Trophoblast cell (in vitro differentiated cells and primary cell): ENCODE data around the gene PRSS12.
"Not testable (repeated sequence)": the region's sequence is repeated elsewhere in the genome, so short reads cannot be mapped to it uniquely, and the experiment has no call there.

Source experiments
- DNase-seq, 2 donors: peaks; one replicate each; pipeline ENCODE4 v3.0.0-alpha.2; 2016
- H2AFZ ChIP-seq: 2 replicates; pipeline ENCODE4 v1.6.1; 2013; ENCODE audit warnings: low read length, moderate library complexity, mild to moderate bottlenecking; ENCODE audit not compliant: insufficient read depth, poor library complexity
- H2AK5ac ChIP-seq: 2 replicates; pipeline ENCODE4 v1.6.1; 2013; ENCODE audit warnings: mild to moderate bottlenecking, low read length
- H2BK120ac ChIP-seq: 2 replicates; pipeline ENCODE4 v1.6.1; 2013; ENCODE audit warnings: low read length, mild to moderate bottlenecking, moderate library complexity; ENCODE audit not compliant: insufficient read depth, poor library complexity
- H2BK12ac ChIP-seq: 2 replicates; pipeline ENCODE4 v1.6.1; 2013; ENCODE audit warnings: mild to moderate bottlenecking, low read length, moderate library complexity
- H2BK5ac ChIP-seq: 2 replicates; pipeline ENCODE4 v1.6.1; 2013; ENCODE audit warnings: low read length, low read depth, moderate library complexity, mild to moderate bottlenecking; ENCODE audit not compliant: poor library complexity
- H3K14ac ChIP-seq: 2 replicates; pipeline ENCODE4 v1.6.1; 2013; ENCODE audit warnings: mild to moderate bottlenecking, low read length
- H3K18ac ChIP-seq: 2 replicates; pipeline ENCODE4 v1.6.1; 2013; ENCODE audit warnings: mild to moderate bottlenecking, low read length
- H3K23ac ChIP-seq: 2 replicates; pipeline ENCODE4 v1.6.1; 2013; ENCODE audit warnings: low read length
- H3K27ac ChIP-seq: 2 replicates; pipeline ENCODE4 v1.5.1; 2013; ENCODE audit warnings: low read depth, mild to moderate bottlenecking, inconsistent platforms, low read length, moderate library complexity
- H3K27me3 ChIP-seq: 2 replicates; pipeline ENCODE4 v1.6.1; 2013; ENCODE audit warnings: inconsistent platforms, mild to moderate bottlenecking, low read length, moderate library complexity; ENCODE audit not compliant: insufficient read depth
- H3K36me3 ChIP-seq, 2 experiments: 1 replicate in 1 of 2; 2 replicates in 1 of 2; pipeline ENCODE4 v1.6.1; 2013; ENCODE audit warnings: low read length in 2 of 2, mild to moderate bottlenecking in 2 of 2, moderate library complexity in 1 of 2; ENCODE audit not compliant: insufficient read depth in 2 of 2, control insufficient read depth in 1 of 2
- H3K4ac ChIP-seq: 2 replicates; pipeline ENCODE4 v1.6.1; 2013; ENCODE audit warnings: low read depth, mild to moderate bottlenecking, low read length, moderate library complexity
- H3K4me1 ChIP-seq, 2 experiments: 1 replicate in 1 of 2; 2 replicates in 1 of 2; pipeline ENCODE4 v1.6.1; 2013; ENCODE audit warnings: low read length in 2 of 2, mild to moderate bottlenecking in 2 of 2, moderate library complexity in 1 of 2; ENCODE audit not compliant: insufficient read depth in 2 of 2, control insufficient read depth in 1 of 2
- H3K4me2 ChIP-seq: 2 replicates; pipeline ENCODE4 v1.6.1; 2013; ENCODE audit warnings: inconsistent platforms, mild to moderate bottlenecking, low read length, moderate library complexity
- H3K4me3 ChIP-seq: 2 replicates; pipeline ENCODE4 v1.5.1; 2013; ENCODE audit warnings: mild to moderate bottlenecking, low read depth, low read length, inconsistent platforms
- H3K79me1 ChIP-seq: one replicate; pipeline ENCODE4 v1.6.1; 2013; ENCODE audit warnings: low read length
- H3K79me2 ChIP-seq: 2 replicates; pipeline ENCODE4 v1.6.1; 2013; ENCODE audit warnings: low read length, mild to moderate bottlenecking; ENCODE audit not compliant: control insufficient read depth, insufficient read depth, poor library complexity
- H3K9ac ChIP-seq: 2 replicates; pipeline ENCODE4 v1.6.1; 2013; ENCODE audit warnings: mild to moderate bottlenecking, low read length
- H3K9me3 ChIP-seq: 2 replicates; pipeline ENCODE4 v1.6.1; 2013; ENCODE audit warnings: low read depth, mild to moderate bottlenecking, control low read depth, inconsistent platforms, low read length; ENCODE audit not compliant: insufficient read depth
- H4K12ac ChIP-seq: 2 replicates; pipeline ENCODE4 v1.6.1; 2013; ENCODE audit warnings: low read depth, mild to moderate bottlenecking, low read length, moderate library complexity
- H4K8ac ChIP-seq: 2 replicates; pipeline ENCODE4 v1.6.1; 2013; ENCODE audit warnings: low read depth, mild to moderate bottlenecking, low read length, moderate library complexity
- H4K91ac ChIP-seq: one replicate; pipeline ENCODE4 v1.6.1; 2013; ENCODE audit warnings: low read depth, mild to moderate bottlenecking, low read length, moderate library complexity
- WGBS: extraction: QIAGEN DNeasy Blood & Tissue Kit; methylation state at CpG from one replicate; pipeline ENCODE4 v1.1.7; 2013; ENCODE audit warnings: missing lambda C conversion rate; ENCODE audit not compliant: insufficient read length, insufficient coverage; ENCODE audit errors: extremely low coverage; 5-methylcytosine and 5-hydroxymethylcytosine counted together

PRSS12 gene

DNA sequence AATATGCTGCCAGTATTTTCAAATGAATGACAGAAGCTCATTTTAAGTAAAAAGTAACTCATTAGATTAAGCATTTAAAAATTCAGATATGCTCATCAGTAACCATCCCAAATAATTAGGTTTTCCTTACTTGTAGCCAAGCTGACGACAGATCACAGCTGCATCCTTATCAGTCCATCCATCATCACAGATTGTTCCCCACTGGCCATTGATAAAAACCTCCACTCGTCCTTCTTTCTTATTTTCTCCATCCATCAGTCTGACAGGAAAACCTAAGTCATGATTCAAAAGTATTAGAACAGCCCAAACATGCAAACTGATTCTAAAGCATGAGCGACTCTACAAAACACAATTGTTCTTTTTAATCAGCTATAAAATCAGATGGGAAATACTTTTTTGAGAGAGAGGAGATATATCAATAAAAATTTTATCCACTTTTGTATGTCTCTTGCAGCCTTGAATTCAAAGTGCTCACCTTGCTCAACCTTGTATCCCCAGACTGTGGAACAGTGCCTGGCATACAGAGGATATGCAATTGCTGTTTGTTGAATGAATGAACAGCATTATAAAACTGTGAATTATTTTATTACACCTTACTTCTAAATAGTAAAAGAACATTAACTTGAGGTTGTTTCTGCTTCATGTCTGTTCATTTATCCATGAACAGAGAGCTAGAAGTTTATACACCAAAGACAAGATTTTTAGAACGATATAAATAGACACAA lies 44.3 kb downstream of the PRSS12 start:
- Histone ChIP-seq H3K18ac (no peak overlapping the region), H2BK5ac (no peak overlapping the region), H3K23ac (no peak overlapping the region), H4K91ac (no peak overlapping the region), H2AFZ (no peak overlapping the region), H2BK120ac (no peak overlapping the region), H3K36me3 (peaks cover 7 to 16% of the 10 kb centered on the region in 2 experiments), H3K27ac (no peak overlapping the region), H3K9me3 (peaks cover 2% of the 10 kb centered on the region), H2BK12ac (no peak overlapping the region), H4K12ac (no peak overlapping the region), H3K27me3 (no peaks in the 10 kb centered on the region), H3K4me1 (no peaks in the 10 kb centered on the region), H3K4me3 (no peak overlapping the region), H4K8ac (no peak overlapping the region), H3K79me2 (no peaks in the 10 kb centered on the region), H3K4me2 (no peak overlapping the region), H3K79me1 (no peaks in the 10 kb centered on the region), H3K9ac (no peak overlapping the region), H3K4ac (no peak overlapping the region), H2AK5ac (no peak overlapping the region), H3K14ac (no peak overlapping the region)
- no peak for DNase-seq
- no CpG with 5 or more reads among the region's 4 CpGs for WGBS

GRCh38 chr4:118307643-118308042 lies 45.2 kb downstream of the PRSS12 start:
- H3K36me3 ChIP-seq = peaks cover 4 to 11% of the 10 kb centered on the region in 2 experiments
- H3K9me3 ChIP-seq = peaks cover 2% of the 10 kb centered on the region
- H4K91ac ChIP-seq = no peak overlapping the region
- H3K79me2 ChIP-seq = no peaks in the 10 kb centered on the region
- H4K8ac ChIP-seq = no peak overlapping the region
- no peaks in the 10 kb centered on the region for H3K4me1 ChIP-seq
- no peak overlapping the region for H3K23ac ChIP-seq
- no peak overlapping the region for H2BK5ac ChIP-seq
- H4K12ac ChIP-seq = no peak overlapping the region
- H3K14ac ChIP-seq = no peak overlapping the region
- no peak overlapping the region for H3K27ac ChIP-seq
- H3K79me1 ChIP-seq = no peaks in the 10 kb centered on the region
- no peak overlapping the region for H3K9ac ChIP-seq
- H2AK5ac ChIP-seq = no peak overlapping the region
- H2AFZ ChIP-seq = no peak overlapping the region
- no peak overlapping the region for H3K18ac ChIP-seq
- DNase-seq = no peak
- H2BK12ac ChIP-seq = no peak overlapping the region
- no peak overlapping the region for H3K4me3 ChIP-seq
- no CpG with 5 or more reads among the region's 2 CpGs for WGBS
- H2BK120ac ChIP-seq = no peak overlapping the region
- no peak overlapping the region for H3K4ac ChIP-seq
- H3K4me2 ChIP-seq = no peak overlapping the region
- H3K27me3 ChIP-seq = no peaks in the 10 kb centered on the region

DNA sequence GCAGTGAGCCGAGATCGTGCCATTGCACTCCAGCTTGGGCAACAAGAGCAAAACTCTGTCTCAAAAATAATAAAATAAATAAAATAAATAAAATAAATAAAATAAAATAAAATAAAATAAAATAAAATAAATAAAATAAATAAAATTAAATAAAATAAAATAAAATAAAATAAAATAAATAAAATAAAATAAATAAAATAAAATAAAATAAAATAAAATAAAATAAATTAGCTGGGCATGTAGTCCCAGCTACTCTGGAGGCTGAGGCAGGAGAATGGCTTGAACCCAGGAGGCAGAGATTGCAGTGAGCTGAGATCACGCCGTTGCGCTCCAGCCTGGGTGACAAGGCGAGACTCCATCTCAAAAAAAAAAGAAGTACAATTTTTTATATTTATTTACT lies 53.2 kb downstream of the PRSS12 start:
- H3K27ac ChIP-seq, H2BK5ac ChIP-seq, H3K79me2 ChIP-seq, H2AK5ac ChIP-seq, H3K4ac ChIP-seq, H3K18ac ChIP-seq, H3K79me1 ChIP-seq, H3K23ac ChIP-seq, H3K9me3 ChIP-seq, H3K27me3 ChIP-seq, H3K4me3 ChIP-seq, H4K8ac ChIP-seq, H2BK120ac ChIP-seq, H3K9ac ChIP-seq, DNase-seq, H2AFZ ChIP-seq, H3K4me1 ChIP-seq, H2BK12ac ChIP-seq, H4K12ac ChIP-seq, H3K4me2 ChIP-seq, H3K14ac ChIP-seq, H4K91ac ChIP-seq: not testable (repeated sequence)
- no CpG with 5 or more reads among the region's 6 CpGs for whole genome bisulfite sequencing
- H3K36me3 ChIP-seq = peaks cover 9 to 17% of the 10 kb centered on the region in 2 experiments

DNA sequence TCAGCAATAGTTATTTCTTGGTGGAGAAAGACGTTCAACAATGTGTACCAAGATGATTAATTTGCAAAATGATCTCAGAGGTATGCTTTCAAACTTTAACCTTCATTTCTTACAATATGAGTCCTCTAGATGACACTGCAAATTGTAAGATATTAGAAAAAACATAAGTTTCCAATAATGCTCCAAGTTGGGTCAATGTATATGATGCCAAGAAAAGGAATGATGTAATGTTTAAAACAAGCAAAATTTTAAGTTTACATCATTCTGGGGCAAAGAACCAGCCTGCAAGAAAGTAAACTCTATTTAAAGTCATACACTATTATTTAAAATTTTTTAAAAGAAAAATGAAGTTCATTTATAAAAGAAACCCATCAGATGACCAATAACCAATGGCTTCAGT lies 56.1 kb downstream of the PRSS12 start:
- Histone ChIP-seq H2BK120ac (no peak overlapping the region), H3K23ac (no peak overlapping the region), H2BK5ac (no peak overlapping the region), H3K4me2 (no peak overlapping the region), H3K14ac (no peak overlapping the region), H3K79me1 (no peaks in the 10 kb centered on the region), H4K91ac (no peak overlapping the region), H3K18ac (no peak overlapping the region), H3K4me1 (no peaks in the 10 kb centered on the region), H4K12ac (no peak overlapping the region), H2AK5ac (no peak overlapping the region), H3K27ac (no peak overlapping the region), H3K4ac (no peak overlapping the region), H3K79me2 (no peaks in the 10 kb centered on the region), H3K9me3 (no peaks in the 10 kb centered on the region), H3K4me3 (no peak overlapping the region), H3K9ac (no peak overlapping the region), H3K27me3 (no peaks in the 10 kb centered on the region), H3K36me3 (peaks cover 7 to 19% of the 10 kb centered on the region in 2 experiments), H2AFZ (no peak overlapping the region), H2BK12ac (no peak overlapping the region), H4K8ac (no peak overlapping the region)
- WGBS = no CpG with 5 or more reads among the region's 1 CpG
- DNase-seq = no peak
